GM21529 (cell line): ENCODE measurements around the gene RGS17.
"Not testable (repeated sequence)": the region's sequence is repeated elsewhere in the genome, so short reads cannot be mapped to it uniquely, and the experiment has no call there.

ENCODE experiments used
- ATAC-seq: cut with Tn5 transposase; IDR thresholded peaks from one replicate; pipeline ENCODE4 v1.9.1; 2021; ENCODE audit not compliant: unreplicated experiment

The RGS17 gene, protein sequence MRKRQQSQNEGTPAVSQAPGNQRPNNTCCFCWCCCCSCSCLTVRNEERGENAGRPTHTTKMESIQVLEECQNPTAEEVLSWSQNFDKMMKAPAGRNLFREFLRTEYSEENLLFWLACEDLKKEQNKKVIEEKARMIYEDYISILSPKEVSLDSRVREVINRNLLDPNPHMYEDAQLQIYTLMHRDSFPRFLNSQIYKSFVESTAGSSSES

DNA sequence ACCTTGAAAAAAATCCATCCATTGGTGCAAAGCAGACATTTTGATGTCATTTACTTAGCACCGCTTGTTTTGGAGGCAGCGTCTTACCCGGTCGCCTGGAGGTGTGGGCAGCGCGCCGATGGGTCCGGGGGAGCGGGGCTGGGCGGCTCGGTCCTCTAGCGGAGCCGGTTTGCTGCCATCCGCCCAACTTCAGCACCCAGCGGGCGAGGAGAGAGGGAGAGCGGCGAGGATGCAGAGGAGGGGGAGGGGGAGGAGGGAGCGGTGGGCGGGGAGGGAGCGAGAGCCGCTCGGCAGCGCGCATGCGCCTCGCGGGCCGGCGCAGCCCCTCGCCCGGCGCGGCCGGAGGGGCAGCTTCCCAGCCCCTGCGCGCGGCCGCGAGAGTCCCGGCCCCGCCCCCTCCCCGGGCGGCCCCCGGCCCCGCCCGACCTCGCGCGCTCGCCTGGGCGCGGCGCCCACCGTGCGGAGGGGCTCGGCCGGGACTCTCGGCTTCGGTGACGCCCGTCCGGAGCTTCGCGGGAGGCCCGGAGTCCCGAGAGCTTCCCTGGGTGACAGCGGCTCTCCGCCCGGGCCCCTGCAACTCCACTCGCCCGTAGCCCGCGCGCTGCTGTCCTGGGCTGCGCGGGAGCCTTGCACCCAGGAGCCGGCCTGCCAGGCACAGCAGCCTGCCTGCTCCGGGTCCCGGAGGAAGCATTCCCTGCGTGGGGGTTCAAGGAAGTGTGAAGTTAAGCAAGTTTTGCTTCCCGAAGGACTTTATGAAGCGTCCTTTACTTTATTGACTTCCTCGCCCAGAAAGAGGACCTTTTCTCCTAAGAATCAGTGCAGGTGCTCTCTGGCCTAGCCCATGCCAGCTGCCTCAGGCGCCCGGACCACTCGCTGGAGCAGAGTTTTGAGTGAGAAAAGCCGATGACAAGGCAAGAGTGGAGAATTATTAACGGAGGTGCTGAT lies at the start of gene RGS17:
Gene RGS17 (minus strand): TSS at position 246 of the 945 bp plus-strand sequence. CDS start 87,264 bp downstream, outside the sequence.
- peak; percentile 54 for ATAC-seq

DNA sequence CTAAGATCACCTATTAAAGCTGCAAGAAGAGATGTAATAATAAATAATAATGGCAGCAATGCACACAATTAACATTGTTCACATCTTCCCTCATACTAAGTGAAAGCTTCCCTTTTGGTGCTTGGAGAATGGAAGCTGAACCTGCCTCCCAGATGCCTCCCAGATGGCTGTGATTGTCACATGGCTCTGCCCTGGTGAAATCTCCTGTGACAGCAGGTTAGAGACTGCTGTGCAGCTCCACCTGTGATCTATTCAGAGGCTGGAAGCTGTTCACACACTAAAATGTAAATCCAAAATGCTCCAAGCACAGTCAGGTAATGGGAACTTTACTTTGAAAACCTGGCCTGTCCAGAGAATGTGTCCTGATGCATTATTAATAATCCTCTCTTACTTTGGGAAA lies 41.7 kb upstream of the RGS17 start:
- no peak for ATAC-seq

DNA sequence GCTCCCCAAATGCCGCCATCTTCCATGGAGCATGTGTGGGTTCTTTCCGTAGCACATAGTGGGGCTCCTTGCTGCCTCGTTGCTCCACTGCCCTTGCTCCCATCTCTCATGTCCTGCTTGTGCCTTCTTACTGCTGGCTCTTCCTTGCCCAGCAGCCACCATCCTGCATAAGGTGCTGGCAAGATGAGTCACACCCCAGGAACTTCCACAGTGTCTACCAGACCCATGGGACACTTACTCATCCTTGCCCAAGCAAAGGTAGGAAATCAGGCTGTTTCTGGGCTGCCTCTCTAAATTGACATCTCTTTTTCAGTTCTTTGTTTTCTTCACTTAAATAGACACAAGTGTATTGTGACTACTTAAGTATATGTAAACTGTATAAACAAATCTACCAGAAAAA lies 39.4 kb upstream of the RGS17 start:
- no peak for ATAC-seq

DNA sequence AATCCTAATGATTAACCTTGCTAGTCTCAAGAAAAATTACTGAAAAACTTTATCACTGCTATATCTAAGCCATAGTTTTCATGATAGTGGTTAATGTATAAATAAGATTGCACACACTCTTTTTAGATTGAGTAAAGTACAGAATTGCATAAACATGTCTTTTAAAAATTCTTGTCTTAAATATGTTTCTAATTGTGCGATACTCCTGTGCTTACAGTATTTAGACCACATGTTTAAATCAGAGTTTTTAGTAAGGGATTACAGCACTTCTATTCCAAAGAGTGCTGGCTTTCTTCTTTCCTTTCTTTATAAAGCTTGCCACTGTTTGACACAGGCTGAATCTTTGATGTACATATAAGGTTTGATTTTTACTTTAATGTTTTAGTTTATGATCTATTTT lies 36.8 kb upstream of the RGS17 start:
- no peak for ATAC-seq

DNA sequence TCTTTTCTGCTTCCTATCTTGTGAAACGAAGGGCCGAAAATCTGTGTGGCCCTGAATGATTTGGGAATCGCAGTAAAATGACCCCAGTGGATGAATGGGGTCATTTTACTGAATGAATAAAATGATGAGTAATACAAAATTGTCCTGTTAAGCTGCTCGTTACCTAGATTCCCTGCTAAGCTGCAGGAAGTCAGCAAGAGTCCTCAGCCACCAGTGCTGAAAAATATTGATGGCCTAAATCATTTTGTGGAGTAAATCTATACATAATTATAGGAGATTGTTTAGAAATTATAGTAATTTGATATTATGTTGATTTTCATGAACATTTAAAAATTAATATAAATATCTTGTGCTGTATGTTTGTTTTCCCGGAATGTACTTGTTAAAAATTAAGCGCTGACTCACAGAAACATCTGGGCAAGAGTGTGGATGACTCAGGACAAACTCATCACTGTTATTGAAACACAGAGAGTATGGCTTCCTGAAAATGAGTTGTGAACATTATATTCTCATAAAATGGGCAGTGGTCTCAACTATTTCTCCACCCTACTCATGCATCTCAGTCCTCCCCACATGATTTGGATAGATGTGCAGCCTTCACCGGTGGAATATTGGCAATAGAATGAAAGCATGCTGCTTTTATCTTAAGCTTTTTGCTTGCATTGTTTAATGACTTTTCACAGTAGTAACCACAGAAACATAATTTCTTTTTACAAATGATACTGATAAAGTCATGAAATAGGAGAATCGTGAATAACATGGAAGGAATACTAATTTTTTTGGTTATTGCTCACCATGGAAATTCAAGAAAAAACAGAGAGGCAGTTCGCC lies 36.2 kb upstream of the RGS17 start:
- ATAC-seq = no peak

DNA sequence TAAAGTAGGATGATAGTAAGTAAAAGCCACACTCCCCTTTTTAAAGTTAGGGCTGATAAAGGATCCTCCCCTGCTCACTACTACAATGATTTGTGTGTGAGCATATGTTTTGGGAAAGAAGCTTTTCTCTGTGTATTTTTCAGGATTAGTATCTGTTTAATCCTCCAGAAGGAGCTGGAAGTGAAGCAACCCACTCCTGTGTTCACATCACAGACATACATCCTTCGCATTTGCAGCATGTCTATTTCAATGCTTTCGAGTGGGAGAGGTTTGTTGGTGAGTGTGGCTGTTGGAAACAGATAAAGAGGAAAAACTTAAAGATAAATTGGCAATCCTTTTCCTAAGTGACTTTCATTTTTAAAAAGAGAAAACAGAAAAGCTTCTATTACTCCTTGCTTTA lies 31.6 kb upstream of the RGS17 start:
- no peak for ATAC-seq

DNA sequence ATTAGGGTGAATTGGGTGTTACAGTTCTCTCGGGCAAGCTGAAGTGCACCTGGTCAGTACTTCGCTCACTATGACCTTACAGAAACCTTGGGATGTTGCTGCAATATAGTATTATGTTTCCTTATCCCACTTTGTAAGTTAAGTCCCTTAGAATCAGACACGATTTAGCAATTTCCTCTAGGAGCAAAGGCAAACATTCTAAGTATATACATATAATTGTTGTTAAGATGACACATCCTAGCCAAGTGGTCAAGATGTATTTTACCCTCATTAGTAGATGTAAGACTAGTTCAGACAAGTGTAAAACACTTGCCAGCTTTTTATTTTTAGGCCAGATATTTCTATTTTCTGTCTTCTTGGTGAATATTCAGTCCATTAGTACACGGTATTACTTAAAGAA lies 31.1 kb upstream of the RGS17 start:
- ATAC-seq = no peak

DNA sequence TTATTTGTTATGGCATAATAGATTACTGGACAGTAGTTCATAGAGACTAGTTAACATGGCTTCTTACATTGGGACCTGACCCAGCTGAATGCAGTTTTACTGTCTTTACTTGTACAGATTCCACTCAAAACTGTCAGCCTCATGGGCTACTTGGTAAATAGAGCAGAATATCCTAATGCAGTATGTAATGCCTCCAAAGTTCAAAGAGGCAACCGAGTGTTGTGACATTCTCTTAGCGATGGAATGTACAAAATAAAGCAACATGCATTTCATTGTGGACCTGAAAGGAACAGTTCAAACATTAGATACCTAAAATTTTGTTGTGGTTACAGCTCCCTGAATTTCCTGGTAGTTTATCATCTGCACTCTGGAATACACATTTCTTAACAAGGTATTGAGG lies 29.1 kb upstream of the RGS17 start:
- no peak for ATAC-seq

DNA sequence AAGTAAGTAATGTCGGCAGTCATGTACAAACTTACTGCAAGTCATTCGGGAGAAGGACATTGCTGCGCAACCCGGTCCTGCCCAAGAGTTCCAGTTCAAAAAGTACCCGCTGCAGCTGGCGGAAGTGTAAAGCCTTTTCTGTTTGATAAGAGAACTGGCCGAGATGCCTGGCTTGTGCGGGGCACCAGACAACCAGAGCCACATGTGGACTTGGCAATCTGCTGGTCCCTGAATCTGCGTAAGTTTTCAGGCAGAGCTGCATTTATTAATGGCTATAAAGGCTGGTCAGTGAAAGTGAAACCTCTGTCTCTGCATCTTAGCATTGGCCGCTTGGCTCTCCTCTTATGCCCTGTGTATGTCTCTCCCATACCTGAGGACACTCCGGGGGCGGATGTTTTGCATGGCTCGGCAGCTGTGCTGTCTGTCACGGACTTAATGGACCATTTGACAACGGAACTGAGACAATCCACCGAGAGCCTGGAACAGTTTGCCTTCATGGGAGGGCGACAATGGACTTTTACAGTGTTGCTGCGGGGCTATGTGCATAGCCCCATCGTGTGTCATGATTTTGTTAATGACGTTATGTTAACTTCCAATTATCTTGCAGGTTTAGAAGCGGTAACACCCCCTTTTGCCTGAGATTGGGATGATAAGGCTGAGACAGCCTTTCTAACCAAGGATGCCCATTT lies 19.8 kb upstream of the RGS17 start:
- ATAC-seq = no peak

DNA sequence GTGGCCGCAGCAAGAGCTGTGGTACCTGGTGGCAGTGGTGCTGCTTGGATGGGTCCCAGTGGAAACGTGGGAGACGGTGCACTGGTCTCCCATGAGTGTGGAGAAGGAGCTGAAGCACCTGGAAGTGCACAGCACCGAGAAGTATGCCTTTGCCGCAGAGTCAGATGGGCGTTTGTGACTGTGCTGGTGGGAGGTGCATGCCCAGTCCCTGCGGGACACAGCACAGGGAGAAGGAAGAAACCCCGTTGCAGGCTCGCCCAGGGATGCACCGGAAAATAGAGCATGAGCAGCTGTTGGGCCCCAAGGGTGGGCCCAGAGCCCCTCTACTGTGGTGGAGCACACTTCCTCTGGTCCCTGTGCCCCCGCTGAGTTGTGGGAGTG lies 19.3 kb upstream of the RGS17 start:
- ATAC-seq = no peak

DNA sequence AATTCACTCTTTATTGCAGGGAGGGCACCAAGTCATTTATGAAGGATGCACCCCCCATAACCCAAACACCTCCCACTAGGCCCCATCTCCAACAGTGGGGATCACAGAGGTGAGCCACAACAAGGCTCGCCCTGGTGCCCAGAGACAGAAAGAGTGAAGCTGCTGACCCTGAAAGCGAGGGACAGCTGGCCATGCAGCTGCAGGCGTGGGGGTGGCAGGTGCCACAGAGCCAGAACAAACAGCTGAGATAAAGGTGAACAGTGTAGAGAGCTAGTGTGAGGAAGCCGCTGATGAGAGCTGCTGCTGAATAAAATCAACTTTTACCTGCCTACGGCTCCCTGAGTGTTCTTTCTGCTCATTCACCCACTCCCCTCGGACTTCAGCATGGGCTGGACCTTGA lies 18.8 kb upstream of the RGS17 start:
- ATAC-seq = no peak

DNA sequence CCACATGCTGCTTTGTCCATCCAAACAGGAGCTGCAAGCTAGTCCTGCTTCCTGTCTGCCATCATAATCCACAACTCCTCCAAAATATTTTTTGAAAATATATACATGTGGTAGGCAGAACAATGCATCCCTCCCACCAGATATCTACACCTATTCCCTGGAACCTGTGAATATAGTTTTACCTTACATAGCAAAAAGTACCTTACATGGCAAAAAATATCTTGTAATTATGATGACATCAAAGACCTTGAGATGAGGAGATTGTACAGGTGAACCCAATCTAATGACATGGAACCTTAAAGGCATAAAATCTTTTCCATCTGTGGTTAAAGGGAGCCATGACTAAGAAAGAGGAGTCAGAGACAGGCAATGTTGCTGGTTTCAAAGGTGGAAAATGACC lies 15.3 kb upstream of the RGS17 start:
- ATAC-seq = no peak

DNA sequence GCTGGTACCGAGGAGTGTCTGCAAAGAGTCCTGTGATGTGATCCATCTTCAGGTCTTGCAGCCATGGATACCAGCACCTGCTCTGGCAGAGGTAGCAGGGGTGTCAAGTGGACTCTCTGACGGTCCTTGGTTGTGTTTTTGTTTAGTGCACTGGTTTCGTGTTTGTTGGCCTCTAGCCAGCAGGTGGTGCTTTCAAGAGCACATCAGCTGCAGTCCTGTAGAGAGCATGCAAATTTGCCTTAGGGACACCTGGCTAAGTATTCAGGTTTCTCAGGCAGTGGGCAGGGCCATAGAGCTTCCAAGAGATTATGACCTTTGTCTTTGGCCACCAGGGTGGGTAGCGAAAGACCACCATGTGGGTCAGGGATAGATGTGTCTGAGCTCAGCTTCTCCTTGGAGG lies 14.5 kb upstream of the RGS17 start:
- no peak for ATAC-seq

DNA sequence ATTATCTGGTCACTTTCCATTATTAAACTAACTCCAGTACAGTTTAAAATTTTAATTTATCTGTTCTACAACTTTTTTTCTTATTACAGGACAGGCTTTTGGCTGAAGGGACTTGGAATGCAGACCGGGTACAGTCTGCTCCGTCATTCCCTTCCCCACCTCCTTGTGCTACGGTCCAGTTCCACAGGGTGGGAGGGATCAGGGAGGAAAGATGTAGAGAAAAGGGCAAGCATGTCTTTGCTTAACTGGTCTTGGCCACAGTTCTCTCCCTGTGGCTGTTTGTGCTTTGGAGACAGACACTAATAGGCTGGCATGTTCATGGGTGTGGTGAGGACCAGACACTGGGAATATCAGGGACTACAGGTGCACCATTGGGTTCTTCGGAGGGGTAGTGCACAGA lies 12.1 kb upstream of the RGS17 start:
- ATAC-seq = no peak

DNA sequence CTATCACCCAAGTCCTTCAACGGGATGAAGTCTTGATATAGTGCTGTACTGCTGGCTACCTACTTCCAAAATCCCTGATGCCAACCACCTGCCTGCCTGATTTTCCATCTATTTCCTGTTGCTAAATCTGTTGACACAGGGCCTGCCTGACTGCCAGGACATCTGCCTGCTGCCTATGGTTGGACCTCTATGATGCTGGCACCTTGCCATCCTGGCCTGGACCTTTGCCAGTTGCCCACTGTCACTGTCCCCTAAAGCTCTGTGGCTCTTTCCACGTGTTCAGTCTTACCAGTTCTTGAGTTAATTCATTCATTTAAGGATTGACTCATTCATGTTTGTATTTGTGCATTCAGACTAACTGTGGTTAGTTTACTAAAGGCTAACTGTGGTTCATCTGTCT lies 9.2 kb upstream of the RGS17 start:
- no peak for ATAC-seq

DNA sequence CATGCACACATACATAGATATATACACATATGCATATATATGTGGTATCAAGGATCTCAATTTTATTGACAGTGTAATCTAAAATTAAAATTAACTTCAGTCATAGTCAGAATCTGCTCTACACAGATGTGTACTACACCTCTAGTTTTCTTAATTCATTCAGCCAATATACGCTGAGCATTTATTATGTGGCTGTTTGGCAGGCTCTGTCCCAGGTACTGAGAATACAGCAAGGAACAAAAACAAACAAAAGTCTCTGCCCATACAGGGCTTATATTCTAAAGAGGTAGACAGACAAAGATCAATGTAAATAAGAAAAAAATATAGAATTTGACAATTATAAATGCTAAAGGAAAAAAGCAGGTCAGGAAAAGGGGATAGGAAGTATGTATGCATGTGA lies 7.8 kb upstream of the RGS17 start:
- no peak for ATAC-seq

DNA sequence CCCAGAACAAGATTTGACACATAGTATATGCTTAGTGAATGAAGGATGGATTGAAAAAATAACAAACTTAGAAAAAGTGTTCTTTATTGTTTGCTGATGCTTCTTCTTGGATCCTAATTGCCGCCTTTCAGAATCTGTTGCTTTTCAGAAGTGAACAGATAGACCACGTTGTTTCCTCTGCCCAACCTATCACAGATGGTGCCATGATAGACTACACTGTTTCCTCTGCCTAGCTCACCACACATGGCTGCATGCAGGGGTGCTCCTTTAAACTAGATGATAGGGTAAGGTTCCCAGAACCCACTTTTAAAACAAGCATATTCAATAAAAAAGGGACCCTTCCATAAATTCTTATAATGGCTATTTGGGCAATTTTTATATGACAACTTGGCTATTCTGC lies 4.6 kb upstream of the RGS17 start:
- no peak for ATAC-seq

DNA sequence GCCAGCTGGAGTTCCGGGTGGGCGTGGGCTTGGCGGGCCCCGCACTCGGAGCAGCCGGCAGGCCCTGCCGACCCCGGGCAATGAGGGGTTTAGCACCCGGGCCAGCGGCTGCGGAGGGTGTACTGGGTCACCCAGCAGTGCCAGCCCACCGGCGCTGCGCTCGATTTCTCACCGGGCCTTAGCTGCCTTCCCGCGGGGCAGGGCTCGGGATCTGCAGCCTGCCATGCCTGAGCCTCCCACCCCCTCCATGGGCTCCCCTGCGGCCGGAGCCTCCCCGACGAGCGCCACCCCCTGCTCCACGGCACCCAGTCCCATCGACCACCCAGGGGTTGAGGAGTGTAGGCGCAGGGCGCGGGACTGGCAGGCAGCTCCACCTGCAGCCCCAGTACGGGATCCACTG lies 2.6 kb upstream of the RGS17 start:
- ATAC-seq = not testable (repeated sequence)

DNA sequence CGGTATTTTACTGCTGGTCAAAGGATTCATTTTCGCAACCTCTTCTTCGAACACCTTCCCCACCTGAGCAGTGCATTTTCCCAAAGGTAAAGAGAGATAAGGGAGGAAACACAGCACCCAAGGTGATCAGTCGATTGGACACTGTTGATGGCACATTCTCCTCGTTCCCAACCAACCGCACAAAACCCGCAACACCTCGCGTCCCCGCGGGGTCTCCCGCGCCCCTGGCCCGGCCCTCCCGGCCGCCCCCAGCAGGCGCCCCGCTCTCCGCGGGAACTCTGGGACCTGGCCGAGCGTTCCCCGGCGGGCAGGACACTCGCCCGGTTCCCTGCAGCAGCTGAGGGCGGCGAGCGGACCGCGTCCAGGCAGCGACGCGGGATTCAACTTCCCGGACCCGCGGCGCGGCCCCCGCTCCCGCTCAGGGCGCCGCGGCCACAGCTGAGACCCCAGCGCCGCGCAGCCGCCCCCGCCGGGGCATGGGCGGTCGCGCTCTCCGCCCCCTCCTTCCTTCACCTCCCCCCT lies 506 bp downstream of the RGS17 start:
- ATAC-seq = peak; percentile 21

DNA sequence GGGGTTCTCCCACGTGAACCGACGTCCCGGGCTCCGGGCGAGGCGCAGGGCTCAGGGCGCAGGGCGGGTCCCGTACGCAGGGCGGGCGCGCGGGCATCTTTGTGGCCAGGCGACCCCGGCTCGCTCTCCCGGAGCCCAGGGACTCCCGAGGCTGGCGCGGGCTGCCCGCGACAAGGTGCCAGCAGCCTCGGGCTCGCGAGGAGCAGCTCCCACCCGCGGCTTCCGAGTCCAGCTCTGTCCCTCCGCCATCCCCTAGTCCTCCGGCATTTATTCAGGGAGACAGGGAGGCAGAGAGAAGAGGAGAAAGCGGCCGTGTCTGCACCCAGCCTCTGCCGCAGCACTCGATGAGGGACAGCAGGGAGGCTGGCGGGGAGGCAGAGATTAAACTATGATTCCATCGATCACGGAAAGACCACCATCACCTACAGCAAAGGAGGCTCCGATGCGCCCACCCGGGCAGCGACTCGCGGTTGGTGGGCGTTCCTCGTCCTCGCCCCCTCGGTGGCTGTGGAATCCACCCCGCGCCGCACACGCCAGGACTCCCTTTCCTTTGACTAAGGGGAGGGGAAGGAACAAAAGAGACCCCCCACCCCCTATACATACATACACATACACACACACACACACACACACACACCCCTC lies 1.1 kb downstream of the RGS17 start:
- no peak for ATAC-seq
